Central memory CD8-positive, alpha-beta T cell (primary cell): ENCODE measurements around the gene ZNF528.

Experiments
- ATAC-seq: fragments of 150-1000 bp; cut with Tn5 transposase; replicated peaks from 2 replicates; pipeline ENCODE4 v1.10.0; 2022; ENCODE audit warnings: mild to moderate bottlenecking, moderate FRiP score, moderate number of reproducible peaks; ENCODE audit not compliant: poor library complexity, severe bottlenecking; ENCODE audit errors: extremely low read depth
- DNase-seq, 2 donors: peaks; one replicate each; pipeline ENCODE4 v3.0.0; 2021; ENCODE audit warnings: low spot score in 2 of 2
- H3K27ac Mint-ChIP-seq: one replicate; pipeline ENCODE4 v1.8.0; 2022; ENCODE audit warnings: low read depth, mild to moderate bottlenecking, moderate library complexity, mixed read lengths
- H3K27me3 Mint-ChIP-seq: one replicate; pipeline ENCODE4 v1.8.0; 2022; ENCODE audit warnings: mixed read lengths
- H3K36me3 Mint-ChIP-seq: one replicate; pipeline ENCODE4 v1.8.0; 2022; ENCODE audit warnings: mild to moderate bottlenecking, moderate library complexity, mixed read lengths; ENCODE audit not compliant: insufficient read depth
- H3K4me1 Mint-ChIP-seq: one replicate; pipeline ENCODE4 v1.8.0; 2022; ENCODE audit warnings: mixed read lengths
- H3K4me3 Mint-ChIP-seq: one replicate; pipeline ENCODE4 v1.8.0; 2022; ENCODE audit warnings: mild to moderate bottlenecking, moderate library complexity, mixed read lengths
- H3K9me3 Mint-ChIP-seq: one replicate; pipeline ENCODE4 v1.8.0; 2022; ENCODE audit warnings: mixed read lengths

Gene ZNF528

DNA sequence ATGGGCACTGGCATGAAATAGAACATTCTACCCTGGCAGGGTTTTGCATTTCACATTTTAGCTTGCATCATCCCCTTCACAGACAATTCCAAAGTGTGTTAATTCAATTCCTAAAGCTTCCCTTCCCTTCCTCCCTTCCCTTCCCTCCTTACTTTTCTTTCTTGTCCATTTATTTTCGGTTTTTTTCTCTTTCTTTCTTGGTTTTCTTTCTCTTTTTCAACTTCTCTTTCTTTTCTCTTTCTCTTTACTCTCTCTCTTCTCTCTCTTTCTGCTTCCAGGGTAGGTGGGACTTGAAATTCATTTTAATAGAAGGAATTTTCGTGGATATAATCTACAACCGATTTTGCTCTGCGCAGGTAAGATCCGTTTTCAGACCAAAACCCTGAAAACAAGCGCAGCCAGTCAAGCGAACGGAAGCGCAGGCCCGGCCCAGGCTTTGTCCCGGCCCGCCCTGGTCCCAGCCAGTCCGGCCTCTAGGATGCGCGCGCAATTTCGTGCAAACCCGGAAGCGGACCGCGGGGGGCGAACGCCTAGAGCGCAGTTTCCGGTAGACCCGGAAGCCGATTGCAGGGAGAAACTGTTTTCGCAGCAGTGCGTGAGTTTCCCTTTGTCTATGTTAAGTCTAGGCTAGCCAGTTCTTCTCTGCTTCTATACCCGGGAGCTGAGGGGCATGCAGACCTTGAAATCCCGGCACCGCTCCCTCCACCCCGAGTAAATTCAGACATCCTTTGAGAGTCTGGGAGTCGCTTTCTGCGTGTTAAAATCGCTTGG lies at the start of gene ZNF528:
TSS of gene ZNF528 (plus strand) at position 540 of the 771 bp plus-strand sequence. CDS start 4,165 bp downstream, outside the sequence.
- DNase-seq: peak; percentile 82 to 90
- Mint-ChIP-seq H3K27ac (peak within 1 kb of the TSS; percentile 100), H3K4me1 (peaks cover 27% of the 10 kb centered on the region), H3K27me3 (no peaks in the 10 kb centered on the region), H3K4me3 (peak within 1 kb of the TSS; percentile 90), H3K9me3 (peaks cover 36% of the 10 kb centered on the region), H3K36me3 (peaks cover 28% of the 10 kb centered on the region)
- peak; percentile 99 for ATAC-seq

- DNase-seq (no peak), ATAC-seq (no peak)
- Mint-ChIP-seq H3K36me3 (peaks cover 2% of the 10 kb centered on the region), H3K4me1 (no peaks in the 10 kb centered on the region), H3K27ac (no peak overlapping the region), H3K27me3 (no peaks in the 10 kb centered on the region), H3K4me3 (no peak overlapping the region), H3K9me3 (peaks cover 5% of the 10 kb centered on the region)
These were observed 46.1 kb upstream of the ZNF528 start for GRCh38 chr19:52351512-52351911.

DNA sequence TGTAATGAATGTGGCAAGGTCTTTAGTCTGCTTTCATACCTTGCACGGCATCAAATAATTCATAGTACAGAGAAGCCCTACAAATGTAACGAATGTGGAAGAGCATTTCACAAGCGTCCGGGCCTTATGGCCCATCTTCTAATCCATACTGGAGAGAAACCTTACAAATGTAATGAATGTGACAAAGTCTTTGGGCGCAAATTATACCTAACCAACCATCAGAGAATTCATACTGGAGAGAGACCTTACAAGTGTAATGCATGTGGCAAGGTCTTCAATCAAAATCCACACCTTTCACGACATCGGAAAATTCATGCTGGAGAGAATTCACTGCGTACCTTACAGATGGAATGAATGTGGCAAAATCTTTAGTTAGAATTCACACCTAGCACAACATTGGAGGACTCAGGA lies 31.2 kb upstream of the ZNF528 start:
- ATAC-seq: no peak
- Mint-ChIP-seq H3K36me3 (peaks cover 12% of the 10 kb centered on the region), H3K4me1 (peaks cover 9% of the 10 kb centered on the region), H3K27ac (no peak overlapping the region), H3K4me3 (no peak overlapping the region), H3K9me3 (peaks cover 22% of the 10 kb centered on the region), H3K27me3 (no peaks in the 10 kb centered on the region)
- DNase-seq: no peak

GRCh38 chr19:52369559-52370340 lies 27.9 kb upstream of the ZNF528 start, which contains the start of gene ZNF880:
TSS of gene ZNF880 (plus strand) at chr19:52369923. CDS start at chr19:52369966, 43 bp downstream.
- Mint-ChIP-seq H3K4me3 (peak within 1 kb of the TSS; percentile 90), H3K4me1 (peaks cover 9% of the 10 kb centered on the region), H3K9me3 (peaks cover 14% of the 10 kb centered on the region), H3K27ac (peak within 1 kb of the TSS; percentile 99), H3K27me3 (no peaks in the 10 kb centered on the region), H3K36me3 (peaks cover 25% of the 10 kb centered on the region)
- peak; percentile 94 for ATAC-seq
- DNase-seq: peak; percentile 79 to 80

GRCh38 chr19:52370341-52370710 lies 27.3 kb upstream of the ZNF528 start:
- ATAC-seq: no peak
- Mint-ChIP-seq H3K36me3 (peaks cover 28% of the 10 kb centered on the region), H3K4me3 (peak overlapping the region; percentile 90), H3K27me3 (no peaks in the 10 kb centered on the region), H3K4me1 (peaks cover 9% of the 10 kb centered on the region), H3K27ac (peak overlapping the region; percentile 99), H3K9me3 (peaks cover 12% of the 10 kb centered on the region)
- no peak for DNase-seq

- ATAC-seq (no peak), DNase-seq (no peak)
- H3K4me1 Mint-ChIP-seq: no peaks in the 10 kb centered on the region
- peaks cover 30% of the 10 kb centered on the region for H3K9me3 Mint-ChIP-seq
- no peak overlapping the region for H3K27ac Mint-ChIP-seq
- no peak overlapping the region for H3K4me3 Mint-ChIP-seq
- H3K27me3 Mint-ChIP-seq: no peaks in the 10 kb centered on the region
- no peaks in the 10 kb centered on the region for H3K36me3 Mint-ChIP-seq
These were observed 6.5 kb upstream of the ZNF528 start for GRCh38 chr19:52391135-52391534.

- DNase-seq: no peak
- peaks cover 28% of the 10 kb centered on the region for H3K36me3 Mint-ChIP-seq
- peaks cover 27% of the 10 kb centered on the region for H3K4me1 Mint-ChIP-seq
- H3K27ac Mint-ChIP-seq: peak overlapping the region; percentile 100
- peaks cover 36% of the 10 kb centered on the region for H3K9me3 Mint-ChIP-seq
- H3K27me3 Mint-ChIP-seq: no peaks in the 10 kb centered on the region
- peak; percentile 37 for ATAC-seq
- H3K4me3 Mint-ChIP-seq: peak overlapping the region; percentile 90
These were observed 412 bp downstream of the ZNF528 start for GRCh38 chr19:52398081-52398441.

- Mint-ChIP-seq H3K4me1 (no peaks in the 10 kb centered on the region), H3K27ac (no peak overlapping the region), H3K27me3 (no peaks in the 10 kb centered on the region), H3K36me3 (peaks cover 31% of the 10 kb centered on the region), H3K4me3 (no peak overlapping the region), H3K9me3 (peaks cover 5% of the 10 kb centered on the region)
- DNase-seq (no peak), ATAC-seq (no peak)
These were observed 12.6 kb downstream of the ZNF528 start for GRCh38 chr19:52410276-52410675.

DNA sequence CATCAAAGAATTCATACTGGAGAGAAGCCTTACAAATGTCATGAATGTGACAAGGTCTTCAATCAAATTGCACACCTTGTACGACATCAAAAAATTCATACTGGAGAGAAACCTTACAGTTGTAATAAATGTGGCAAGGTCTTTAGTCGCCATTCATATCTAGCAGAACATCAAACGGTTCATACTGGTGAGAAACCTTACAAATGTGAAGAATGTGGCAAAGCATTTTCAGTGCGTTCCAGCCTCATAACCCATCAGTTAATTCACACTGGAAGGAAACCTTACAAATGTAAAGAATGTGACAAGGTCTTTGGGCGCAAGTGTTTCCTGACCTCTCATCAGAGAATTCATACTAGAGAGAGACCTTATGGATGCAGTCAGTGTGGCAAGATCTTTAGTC lies 18.1 kb downstream of the ZNF528 start:
- Mint-ChIP-seq H3K27ac (no peak overlapping the region), H3K4me1 (no peaks in the 10 kb centered on the region), H3K36me3 (peaks cover 4% of the 10 kb centered on the region), H3K4me3 (no peak overlapping the region), H3K9me3 (peaks cover 13% of the 10 kb centered on the region), H3K27me3 (no peaks in the 10 kb centered on the region)
- ATAC-seq (no peak), DNase-seq (no peak)

- DNase-seq (no peak), ATAC-seq (no peak)
- no peak within 1 kb of the TSS for H3K27ac Mint-ChIP-seq
- H3K4me1 Mint-ChIP-seq: no peaks in the 10 kb centered on the region
- no peaks in the 10 kb centered on the region for H3K27me3 Mint-ChIP-seq
- H3K36me3 Mint-ChIP-seq: no peaks in the 10 kb centered on the region
- no peak within 1 kb of the TSS for H3K4me3 Mint-ChIP-seq
- H3K9me3 Mint-ChIP-seq: peaks cover 30% of the 10 kb centered on the region
These were observed 31.3 kb downstream of the ZNF528 start, which contains the start of gene ZNF534 for GRCh38 chr19:52428937-52429336. TSS of gene ZNF534 (plus strand) at chr19:52429148. CDS start at chr19:52431475, 2,327 bp downstream.

DNA sequence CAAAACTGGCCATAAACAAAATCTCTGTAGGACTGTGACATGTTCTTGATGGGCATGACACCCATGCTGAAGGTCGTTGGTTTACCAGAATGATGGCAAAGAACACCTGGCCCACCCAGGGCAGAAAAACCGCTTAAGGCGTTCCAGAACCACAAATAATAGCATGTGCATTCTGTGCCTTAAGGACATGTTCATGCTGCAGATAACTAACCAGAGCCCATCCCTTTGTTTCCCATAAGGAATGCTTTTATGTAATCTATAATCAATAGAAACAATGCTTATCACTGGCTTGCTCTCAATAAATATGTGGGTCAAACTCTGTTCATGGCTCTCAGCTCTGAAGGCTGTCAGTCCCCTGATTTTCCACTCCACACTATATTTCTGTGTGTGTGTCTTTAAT lies 44.5 kb downstream of the ZNF528 start:
- peaks cover 26% of the 10 kb centered on the region for H3K9me3 Mint-ChIP-seq
- no peak overlapping the region for H3K27ac Mint-ChIP-seq
- no peaks in the 10 kb centered on the region for H3K27me3 Mint-ChIP-seq
- DNase-seq (no peak), ATAC-seq (no peak)
- no peaks in the 10 kb centered on the region for H3K36me3 Mint-ChIP-seq
- H3K4me1 Mint-ChIP-seq: no peaks in the 10 kb centered on the region
- no peak overlapping the region for H3K4me3 Mint-ChIP-seq

DNA sequence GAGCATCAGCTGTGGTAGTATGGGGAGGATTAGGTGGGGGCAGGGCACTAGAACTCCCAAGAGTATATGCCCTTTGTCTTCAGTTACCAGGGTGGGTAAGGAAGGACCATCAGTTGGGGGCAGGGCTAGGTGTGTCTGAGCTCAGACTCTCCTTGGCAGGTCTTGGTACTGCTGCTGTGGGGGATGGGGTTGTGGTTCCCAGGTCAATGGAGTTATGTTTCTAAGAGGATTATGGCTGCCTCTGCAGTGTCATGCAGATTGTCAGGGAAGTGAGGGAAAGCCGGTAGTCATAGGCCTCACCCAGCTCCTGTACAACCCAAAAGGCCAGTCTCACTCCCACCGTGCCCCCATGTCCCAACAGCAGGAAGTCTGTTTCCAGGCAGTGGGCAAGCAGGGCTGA lies 46.9 kb downstream of the ZNF528 start:
- Mint-ChIP-seq H3K27ac (no peak overlapping the region), H3K36me3 (no peaks in the 10 kb centered on the region), H3K4me1 (no peaks in the 10 kb centered on the region), H3K4me3 (no peak overlapping the region), H3K9me3 (peaks cover 28% of the 10 kb centered on the region), H3K27me3 (peaks cover 10% of the 10 kb centered on the region)
- DNase-seq: no peak
- ATAC-seq: no peak

- no peak for ATAC-seq
- no peak for DNase-seq
- H3K4me3 Mint-ChIP-seq: no peak overlapping the region
- peaks cover 10% of the 10 kb centered on the region for H3K27me3 Mint-ChIP-seq
- H3K4me1 Mint-ChIP-seq: peaks cover 21% of the 10 kb centered on the region
- peaks cover 55% of the 10 kb centered on the region for H3K9me3 Mint-ChIP-seq
- H3K27ac Mint-ChIP-seq: no peak overlapping the region
- H3K36me3 Mint-ChIP-seq: peaks cover 7% of the 10 kb centered on the region
These were observed 53.6 kb downstream of the ZNF528 start for GRCh38 chr19:52451241-52451640.
